Diencephalon (tissue), 1 donor: ENCODE results near the gene FSHR. TPM values are rescaled to one million over a fixed set of nuclear protein-coding genes. Genes with fewer than 3 reads are reported as not detected.

ENCODE experiments used
- small RNA-seq: library from RNA; depleted of rRNA; stranded (forward); fragments of <200 nt; gene quantifications from one replicate; pipeline ENCODE3, GENCODE V24; 2014
- total RNA-seq: library from RNA; depleted of rRNA; stranded (reverse); fragments of >200 nt; gene quantifications from one replicate; pipeline ENCODE4 v1.2.3, GENCODE V29; 2014

FSHR gene, protein sequence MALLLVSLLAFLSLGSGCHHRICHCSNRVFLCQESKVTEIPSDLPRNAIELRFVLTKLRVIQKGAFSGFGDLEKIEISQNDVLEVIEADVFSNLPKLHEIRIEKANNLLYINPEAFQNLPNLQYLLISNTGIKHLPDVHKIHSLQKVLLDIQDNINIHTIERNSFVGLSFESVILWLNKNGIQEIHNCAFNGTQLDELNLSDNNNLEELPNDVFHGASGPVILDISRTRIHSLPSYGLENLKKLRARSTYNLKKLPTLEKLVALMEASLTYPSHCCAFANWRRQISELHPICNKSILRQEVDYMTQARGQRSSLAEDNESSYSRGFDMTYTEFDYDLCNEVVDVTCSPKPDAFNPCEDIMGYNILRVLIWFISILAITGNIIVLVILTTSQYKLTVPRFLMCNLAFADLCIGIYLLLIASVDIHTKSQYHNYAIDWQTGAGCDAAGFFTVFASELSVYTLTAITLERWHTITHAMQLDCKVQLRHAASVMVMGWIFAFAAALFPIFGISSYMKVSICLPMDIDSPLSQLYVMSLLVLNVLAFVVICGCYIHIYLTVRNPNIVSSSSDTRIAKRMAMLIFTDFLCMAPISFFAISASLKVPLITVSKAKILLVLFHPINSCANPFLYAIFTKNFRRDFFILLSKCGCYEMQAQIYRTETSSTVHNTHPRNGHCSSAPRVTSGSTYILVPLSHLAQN
- total RNA-seq = 0.46 TPM

GRCh38 chr2:49154140-49154539 lies at the start of gene FSHR:
FSHR (minus strand) TSS chr2:49154515; CDS start chr2:49154417, 98 bp downstream.

Small RNAs within 50 kb of the gene (small RNA-seq; reads per million reads assigned to genes)
- not detected for gene MIR548BA
